GM21576 (cell line): ENCODE results near the gene SLC35F4.
"Not testable (repeated sequence)": the region's sequence is repeated elsewhere in the genome, so short reads cannot be mapped to it uniquely, and the experiment has no call there.

Experiments
- ATAC-seq: cut with Tn5 transposase; IDR thresholded peaks from one replicate; pipeline ENCODE4 v1.9.1; 2021; ENCODE audit warnings: mild to moderate bottlenecking, moderate library complexity; ENCODE audit not compliant: unreplicated experiment

The SLC35F4 gene

GRCh38 chr14:57865403-57866198, at the start of gene SLC35F4:
TSS of gene SLC35F4 (minus strand) at chr14:57866092.
- ATAC-seq, result no peak

DNA sequence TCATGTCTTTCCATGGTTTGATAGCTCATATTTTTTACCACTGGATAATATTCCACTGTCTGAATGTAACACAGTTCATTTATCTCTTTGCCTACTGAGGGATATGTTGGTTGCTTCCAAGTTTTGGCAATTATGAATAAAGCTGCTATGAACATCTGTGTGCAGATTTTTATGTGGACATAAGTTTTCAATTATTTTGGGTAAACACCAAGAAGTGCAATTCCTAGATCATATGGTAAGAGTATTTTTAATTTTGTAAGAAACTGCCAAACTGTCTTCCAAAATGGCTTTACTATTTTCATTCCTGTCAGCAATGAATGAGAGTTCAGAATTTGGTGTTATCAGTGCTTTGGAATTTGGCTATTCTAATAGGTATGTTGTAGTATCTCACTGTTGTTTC, 43.7 kb upstream of the SLC35F4 start:
- ATAC-seq, result no peak

DNA sequence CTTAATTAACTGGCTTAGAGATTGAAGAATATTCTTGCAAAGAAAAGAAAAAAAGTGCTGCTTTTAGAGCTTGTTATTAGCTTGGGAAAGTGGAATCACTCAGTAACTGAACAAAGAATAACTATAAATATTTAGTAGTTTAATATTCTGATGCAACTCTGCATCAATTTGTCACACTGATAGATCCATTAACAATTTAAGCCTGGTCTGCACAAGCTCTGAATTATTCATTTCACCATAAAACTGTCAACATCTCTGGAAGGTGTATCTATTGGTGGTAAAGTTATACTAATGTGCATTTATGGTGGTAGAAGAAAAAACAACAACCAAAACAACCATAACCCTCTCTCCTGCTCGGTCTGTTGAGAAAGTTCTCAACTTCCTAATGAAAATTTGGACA, 38.1 kb upstream of the SLC35F4 start:
- ATAC-seq, result no peak

DNA sequence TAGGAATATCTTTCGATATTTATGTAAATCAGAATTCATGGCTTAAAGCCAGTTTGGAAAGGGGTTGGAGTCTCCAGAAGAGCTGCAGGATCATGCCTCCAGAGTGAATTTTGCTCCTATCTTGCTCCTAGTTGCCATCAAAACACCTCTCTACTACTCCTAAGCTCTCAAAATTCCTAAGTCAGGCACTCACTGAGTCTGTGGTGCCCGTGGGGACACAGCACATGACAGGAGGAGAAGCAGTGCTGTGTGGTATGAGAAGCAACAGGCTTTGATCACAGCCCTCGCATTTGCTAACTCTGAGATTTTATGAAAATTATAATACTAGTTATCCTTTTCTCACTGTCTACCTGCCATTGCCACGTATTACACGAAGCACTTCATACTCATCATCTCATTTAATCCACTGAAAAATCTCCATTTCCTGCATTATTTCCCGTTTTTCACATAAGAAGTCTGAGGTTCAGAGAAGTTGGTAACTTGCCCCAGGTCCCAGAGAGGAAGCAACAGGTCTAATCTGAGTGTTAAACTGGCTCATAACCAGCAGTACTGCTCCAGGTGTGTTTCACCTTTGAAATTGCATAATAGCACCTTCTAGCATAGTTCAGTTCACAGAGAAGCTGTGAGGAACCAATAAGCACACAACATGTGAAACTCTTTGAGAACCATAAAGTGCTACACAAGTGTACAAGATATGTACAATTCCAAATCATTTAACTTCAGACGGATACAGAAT, 33.1 kb upstream of the SLC35F4 start:
- ATAC-seq, result no peak

DNA sequence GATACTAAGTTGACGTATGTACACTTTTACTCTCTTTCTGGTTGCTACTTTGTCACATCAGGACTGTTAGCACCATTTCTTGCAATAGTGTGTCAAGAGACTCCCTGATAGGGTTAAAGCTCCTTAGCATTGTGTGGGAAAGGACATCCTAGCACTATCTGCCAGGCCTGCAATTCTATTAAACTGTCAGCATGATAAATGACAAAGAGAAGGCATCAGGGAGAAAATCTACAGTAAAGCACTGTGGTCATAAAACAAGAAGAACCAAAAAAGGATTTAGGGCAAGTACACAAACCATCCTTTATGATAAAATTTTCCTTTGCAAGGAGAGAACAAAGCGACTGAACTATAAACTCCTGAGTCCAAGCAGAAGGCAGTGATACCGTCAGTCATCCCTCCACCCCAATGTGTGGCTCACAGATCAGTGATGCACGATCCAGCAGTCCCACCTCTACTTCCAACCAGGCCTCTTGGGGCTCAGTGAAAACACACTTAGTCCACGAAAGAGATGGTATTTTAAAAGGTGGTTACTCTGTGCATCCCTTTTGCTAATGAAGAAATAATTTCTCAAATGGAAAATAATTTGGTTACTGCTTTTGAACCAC, 31.4 kb upstream of the SLC35F4 start:
- ATAC-seq, result no peak

GRCh38 chr14:57889245-57889644, 23.4 kb upstream of the SLC35F4 start:
- ATAC-seq, result no peak

DNA sequence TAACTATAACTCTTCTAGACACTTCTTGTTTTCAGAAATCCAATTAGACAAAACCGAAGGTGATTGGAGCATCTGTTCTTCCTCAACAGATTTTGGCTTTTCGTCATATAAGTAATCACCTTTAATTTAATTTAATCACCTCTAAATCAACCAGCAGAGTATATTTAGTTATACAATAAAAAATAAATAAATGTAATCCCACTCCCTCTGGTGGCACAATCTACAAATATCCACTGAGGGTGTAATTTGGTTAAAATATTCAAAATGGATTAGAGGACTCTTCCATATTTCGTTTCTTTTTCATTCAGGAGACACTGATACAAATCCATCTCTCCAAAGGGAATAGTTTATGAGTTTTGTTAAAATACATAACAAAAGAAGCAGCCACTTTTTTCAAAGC, 18.3 kb upstream of the SLC35F4 start:
- ATAC-seq, result no peak

DNA sequence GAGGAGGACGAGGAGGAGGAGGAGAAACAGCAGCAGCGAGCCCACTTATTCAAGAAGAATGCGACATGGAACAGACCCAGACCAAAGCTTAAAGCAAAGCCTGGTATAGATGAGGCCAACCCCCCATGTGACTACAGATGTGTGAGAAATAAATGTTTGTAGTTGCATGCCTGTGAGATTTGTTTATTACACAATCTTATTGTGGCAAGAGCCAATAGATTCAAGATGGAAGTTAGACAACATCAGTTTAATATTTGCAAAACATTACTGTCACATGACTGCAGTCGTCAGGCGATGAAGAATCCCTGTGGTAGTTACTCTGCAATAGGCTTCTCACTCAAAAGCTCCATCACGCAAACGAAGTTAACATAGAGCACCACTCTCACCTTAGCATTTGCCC, 17.2 kb upstream of the SLC35F4 start:
- ATAC-seq, result no peak

DNA sequence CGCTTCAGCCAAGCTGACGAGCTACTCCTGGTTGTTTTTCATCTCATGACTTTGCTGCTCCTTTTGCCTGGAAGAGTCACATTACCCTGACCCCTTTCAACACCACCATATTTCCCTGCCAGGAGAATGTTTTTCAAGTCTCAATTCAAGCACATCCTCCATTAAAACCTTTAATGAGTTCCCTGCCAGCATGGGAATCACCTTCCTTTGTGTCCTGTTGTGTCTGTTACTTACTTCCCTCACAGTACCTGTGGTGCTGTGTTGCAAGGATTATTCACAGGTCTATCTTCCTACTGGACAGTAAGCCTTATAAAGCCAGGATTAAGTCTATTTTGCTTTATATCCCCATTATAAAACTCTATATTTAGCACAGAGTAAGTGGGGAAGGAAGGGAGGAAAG, 13.6 kb upstream of the SLC35F4 start:
- ATAC-seq, result no peak

- no peak for ATAC-seq
These were observed 10.1 kb upstream of the SLC35F4 start for GRCh38 chr14:57875985-57876384.

- no peak for ATAC-seq
These were observed 9.4 kb upstream of the SLC35F4 start for GRCh38 chr14:57875296-57875695.

GRCh38 chr14:57871459-57872080, 5.7 kb upstream of the SLC35F4 start:
- no peak for ATAC-seq

DNA sequence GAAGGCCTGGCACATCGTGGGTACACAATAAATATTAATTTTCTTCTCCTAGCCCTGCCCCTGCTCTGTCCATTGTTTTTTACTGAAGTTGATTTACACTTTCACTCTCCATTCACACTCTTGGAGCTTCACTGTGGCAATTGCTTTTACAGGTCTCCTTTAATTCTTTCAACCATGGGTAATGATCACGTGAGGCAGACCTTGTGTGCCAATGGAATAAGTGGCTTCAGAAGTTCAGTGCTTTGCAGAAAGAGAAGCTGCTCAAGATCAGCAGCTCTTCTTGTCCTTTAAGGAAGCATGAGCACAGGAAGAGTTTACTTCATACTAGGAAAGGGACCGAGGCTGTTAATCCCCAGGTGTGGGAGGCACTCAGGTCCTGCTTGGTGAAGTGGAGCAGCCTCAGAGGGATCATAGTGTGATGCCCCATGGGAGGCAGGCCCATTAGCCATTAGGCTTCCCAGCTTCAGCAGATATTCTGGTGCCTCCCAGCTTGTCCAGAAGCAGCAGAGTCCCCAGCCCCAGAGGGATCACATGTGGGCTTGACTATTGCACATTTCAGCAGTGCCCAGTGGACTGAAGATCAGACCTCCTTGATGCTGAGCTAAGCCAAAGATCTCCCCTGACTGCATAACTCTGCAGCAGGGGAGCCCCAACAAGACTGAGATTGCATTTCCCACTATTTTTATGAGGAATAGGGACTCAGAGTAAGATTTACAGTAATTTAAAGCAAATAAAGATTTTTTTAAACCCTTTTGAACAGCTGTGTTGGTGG, 5.0 kb upstream of the SLC35F4 start:
- no peak for ATAC-seq

DNA sequence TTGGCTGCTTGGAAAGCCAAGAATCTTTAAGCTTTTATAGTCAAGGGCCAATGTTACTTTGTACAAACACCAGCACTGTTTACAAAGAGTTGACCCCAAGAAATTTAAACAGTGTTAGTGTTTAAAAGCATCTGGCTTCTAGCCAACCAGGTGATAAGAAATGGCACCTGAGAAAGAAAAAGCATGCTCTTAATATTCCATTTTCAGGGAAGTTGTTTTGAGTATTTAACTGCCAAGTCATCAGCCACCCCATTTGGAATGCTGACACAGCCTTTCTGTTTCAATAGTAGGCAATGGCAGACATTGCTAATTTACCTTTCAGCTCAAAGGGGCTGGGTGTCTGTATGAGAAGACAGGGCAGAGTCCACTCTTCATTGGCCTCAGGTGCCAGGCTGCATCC, 3.7 kb upstream of the SLC35F4 start:
- no peak for ATAC-seq

DNA sequence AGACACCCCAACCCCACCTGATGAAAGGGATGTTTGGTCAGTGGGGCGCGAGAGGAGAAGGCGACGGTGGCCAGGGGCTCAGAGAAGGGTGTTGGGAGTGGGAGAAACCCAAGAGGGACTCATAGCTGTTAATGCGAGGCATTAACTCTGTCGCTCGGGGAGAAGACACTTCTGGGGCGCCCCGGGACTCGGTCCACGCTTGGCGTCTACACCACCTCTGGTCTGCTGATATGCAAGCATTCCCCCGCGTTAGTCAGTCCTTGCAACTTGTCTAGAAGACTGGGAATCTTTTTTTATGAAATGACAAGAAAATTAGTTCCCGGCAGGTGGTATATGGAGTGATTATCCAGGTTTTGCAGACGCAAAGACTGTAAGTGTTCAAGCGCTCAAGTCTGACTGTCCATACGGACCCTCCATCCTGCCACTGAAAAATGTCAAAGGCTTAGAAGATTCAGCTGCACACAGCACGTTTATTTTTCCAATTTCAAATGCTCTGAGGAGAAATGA, 360 bp upstream of the SLC35F4 start:
- no peak for ATAC-seq

DNA sequence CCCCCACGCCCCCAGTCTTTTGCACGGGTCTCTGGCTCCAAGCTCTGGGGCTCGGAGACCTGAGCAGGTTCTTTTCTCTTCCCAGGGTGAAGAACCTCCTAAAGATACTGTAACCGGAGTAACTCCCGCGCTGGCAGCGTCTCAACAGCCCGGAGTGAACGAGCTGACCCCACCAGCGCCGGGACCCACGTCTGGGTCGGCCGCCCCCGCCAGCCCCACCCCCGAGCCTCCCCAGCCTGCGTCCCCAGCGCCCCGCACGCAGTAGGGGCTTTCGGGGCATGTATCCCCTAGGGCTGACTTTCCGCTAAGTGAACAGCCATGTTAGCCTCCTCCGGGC, 858 bp downstream of the SLC35F4 start:
- no peak for ATAC-seq

DNA sequence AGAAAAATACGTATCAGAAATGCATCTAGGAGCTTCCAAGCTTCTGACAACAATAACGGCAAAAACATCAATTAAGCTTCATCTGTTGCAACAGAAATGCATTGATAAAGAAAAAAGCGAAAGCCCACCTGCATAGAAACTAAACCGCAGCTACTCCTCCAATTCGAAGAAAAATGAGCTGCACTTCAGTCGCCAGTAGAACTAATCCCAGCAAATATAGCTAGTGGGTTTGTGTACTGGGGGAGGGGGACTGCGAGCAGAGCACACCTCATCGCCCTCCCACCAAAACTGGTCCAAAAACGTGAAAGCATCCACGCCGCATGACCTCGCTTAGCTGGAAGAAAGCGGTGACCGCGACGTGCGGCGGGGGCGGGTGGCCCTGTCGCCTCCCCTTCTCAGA, 1.2 kb downstream of the SLC35F4 start:
- ATAC-seq, result no peak

DNA sequence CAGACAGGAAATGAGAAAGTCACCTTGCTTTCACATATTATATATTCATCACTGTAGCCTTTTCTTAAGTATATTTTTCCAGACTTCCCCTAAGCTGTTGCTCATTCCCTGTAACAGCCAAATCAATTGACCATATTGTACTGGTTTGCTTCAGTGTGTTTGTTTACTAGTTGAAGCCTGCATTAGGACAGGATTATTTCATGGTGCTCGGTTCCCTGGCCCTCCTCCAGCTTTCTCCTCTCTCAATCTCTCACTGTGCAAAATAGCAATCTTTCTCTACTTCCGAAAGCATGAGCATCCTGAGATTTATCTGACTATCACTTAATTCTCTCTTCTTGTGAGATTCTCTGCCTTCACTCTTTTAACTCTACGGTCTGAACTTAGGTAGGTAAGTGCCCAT, 2.4 kb downstream of the SLC35F4 start:
- ATAC-seq, result no peak

DNA sequence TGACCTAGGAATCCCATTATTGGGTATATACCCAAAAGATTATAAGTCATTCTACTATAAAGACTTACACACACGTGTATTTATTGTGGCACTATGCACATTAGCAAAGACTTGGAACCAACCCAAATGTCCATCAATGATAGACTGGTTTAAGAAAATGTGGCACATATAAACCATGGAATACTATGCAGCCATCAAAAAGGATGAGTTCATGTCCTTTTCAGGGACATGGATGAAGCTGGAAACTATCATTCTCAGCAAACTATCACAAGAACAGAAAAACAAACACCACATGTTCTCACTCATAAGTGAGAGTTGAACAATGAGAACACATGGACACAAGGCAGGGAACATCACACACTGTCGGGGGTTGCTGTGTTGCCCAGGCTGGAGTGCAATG, 10.2 kb downstream of the SLC35F4 start:
- ATAC-seq, result not testable (repeated sequence)

DNA sequence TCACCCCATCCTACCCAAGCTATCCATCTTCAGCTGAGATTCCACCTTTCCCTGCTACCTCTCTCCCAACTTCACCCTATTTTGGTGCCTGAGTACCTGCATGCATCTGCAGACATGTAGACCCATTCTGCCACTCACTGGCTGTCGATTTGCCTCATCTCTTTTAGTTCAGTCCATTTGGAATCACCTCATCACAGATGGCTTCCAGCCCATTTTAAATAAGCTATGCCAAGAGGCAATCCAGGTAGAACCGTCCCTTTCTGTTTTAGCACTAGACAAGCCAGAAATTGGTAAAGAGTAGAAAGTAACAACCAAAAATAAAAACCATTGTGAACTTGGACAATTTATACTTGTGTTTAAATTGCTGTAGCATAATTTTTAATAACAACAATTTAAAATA, 11.3 kb downstream of the SLC35F4 start:
- no peak for ATAC-seq

GRCh38 chr14:57851354-57851753, 14.5 kb downstream of the SLC35F4 start:
- ATAC-seq, result no peak
